Stromal cell of bone marrow (primary cell): ENCODE data around the gene PNMT.

Experiments used
- DNase-seq: peaks from one replicate; pipeline ENCODE4 v3.0.0-alpha.2; 2012; ENCODE audit warnings: low read depth

The PNMT gene

DNA sequence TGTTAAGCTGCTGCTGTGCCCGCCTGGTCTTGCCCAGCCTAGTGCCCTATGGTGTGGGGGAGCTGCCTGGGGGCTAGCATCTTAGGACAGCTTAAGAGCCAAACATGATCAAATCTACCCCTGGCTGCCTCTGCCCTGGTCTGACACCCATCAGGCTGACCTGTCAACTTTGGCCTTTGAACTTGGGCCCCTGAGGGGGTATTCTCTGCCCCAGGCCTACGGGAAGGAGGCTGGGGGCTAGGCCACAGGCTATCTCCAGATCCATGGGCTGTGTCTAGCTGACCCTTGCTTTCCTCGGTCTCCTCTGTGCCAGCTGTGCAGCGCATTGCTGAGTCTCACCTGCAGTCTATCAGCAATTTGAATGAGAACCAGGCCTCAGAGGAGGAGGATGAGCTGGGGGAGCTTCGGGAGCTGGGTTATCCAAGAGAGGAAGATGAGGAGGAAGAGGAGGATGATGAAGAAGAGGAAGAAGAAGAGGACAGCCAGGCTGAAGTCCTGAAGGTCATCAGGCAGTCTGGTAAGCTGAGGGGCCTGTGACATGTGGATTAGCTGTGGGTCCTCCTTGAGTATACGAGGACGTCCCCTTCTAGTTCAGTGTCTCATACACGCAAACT lies 34.6 kb upstream of the PNMT start:
- no peak for DNase-seq

- DNase-seq, result no peak
Measured at GRCh38 chr17:39634384-39634871, 33.8 kb upstream of the PNMT start.

GRCh38 chr17:39635614-39636176 lies 32.6 kb upstream of the PNMT start:
- DNase-seq, result no peak

DNA sequence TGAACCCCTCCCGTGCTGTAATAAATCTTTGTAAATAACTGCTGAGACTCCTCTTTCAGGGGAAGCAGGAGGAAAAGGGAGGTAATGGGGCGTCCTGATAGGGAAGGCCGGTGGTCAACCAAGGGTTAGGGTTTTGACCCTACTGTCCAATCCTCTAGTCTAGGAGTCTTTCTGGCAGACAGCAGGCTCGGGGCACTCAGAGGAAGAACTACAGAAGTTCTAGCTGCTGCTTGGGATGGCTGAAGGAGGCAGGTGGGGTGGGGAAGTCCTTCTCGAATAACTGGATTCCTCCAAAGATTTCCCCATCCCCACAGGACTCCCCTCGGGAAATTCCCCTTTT lies 31.7 kb upstream of the PNMT start:
- no peak for DNase-seq

DNA sequence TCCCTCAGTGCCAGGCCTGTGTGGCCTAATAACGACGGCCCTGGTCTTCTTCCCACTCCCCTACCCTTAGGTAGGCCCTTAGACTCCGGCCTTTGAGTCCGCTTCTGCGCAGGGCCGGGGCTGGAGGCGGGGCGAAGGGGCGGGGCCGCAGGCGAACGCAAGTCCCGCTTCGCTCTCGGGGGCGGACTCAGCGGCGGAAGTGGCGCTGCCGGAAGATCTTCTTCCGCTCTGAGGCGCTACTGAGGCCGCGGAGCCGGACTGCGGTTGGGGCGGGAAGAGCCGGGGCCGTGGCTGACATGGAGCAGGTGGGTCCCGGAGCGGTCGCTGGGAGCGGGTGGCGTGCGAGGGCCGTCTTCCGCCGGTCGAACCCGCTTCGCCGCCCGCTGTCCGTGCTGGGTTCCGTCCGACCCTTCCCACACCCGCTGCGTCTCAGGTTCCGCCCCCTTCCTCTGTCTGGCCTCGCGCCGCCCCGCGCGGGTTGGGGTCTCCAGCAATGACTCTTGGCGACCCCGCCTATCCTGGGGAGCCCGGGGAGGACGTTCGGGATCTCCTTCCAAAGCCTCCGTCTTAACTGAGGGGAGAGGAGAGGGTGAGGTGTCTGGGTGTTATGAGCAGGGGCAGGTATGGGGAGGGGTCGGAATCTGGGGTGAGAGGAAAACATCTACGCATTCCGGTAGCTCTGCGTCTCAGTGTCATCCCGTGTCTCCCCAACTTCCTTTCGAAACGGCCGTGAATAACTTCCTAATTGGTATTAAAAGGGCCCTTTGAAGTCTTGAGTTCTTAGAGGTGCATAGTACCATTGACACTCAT lies 31.1 kb upstream of the PNMT start, which contains the start of gene STARD3:
Gene STARD3 (plus strand): TSS at position 218 of the 810 bp plus-strand sequence. CDS start 16,388 bp downstream, outside the sequence.
- DNase-seq, result peak; percentile 75

- DNase-seq, result no peak
Measured at GRCh38 chr17:39638317-39638716, 29.9 kb upstream of the PNMT start.

- DNase-seq, result no peak
Measured at GRCh38 chr17:39639043-39639442, 29.2 kb upstream of the PNMT start.

DNA sequence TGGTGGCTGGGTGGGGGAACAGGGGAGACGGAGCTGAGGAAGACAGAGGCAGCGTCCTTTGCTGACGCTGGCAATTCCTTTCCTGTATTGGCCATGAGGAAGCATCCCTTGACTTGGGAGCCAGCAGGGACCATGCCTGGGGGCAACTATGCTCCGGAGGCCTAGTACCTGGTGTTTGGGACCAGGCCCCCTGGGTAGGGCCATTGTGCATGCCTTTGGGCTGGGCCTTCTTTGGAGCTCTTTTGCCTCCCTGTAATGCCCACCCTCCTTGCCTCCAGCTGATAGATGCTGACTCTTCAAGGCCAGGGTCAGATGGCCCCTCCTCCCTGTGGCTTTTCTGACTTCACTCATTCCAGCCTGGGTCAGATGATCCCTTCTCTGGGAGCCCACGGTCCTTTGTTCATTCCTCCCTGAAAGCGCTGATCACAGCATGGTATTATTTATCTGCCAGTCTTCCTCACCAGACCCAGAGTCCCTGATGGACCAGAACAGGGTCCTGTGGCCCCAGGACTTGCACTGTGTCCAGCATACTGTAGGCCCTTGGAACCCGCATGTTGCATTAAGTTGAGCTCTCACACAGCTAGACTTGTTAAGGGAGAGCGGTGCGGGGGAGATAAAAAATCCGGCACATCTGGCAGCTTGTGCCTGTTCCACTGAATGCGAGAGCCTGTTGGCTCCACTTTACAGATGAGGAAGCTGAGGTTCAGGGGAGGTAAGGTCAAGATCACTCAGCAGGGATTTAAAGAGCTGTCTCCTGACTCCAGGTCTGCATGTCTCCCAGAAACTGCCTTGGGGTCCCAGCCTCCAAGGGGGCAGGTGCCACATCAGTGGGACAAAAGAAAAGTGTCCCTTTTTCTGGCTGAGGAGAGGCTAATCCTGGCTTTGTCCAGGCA lies 28.4 kb upstream of the PNMT start:
- no peak for DNase-seq

GRCh38 chr17:39640591-39641031 lies 27.6 kb upstream of the PNMT start:
- DNase-seq, result no peak

- DNase-seq, result no peak
Measured at GRCh38 chr17:39641097-39641496, 27.2 kb upstream of the PNMT start.

DNA sequence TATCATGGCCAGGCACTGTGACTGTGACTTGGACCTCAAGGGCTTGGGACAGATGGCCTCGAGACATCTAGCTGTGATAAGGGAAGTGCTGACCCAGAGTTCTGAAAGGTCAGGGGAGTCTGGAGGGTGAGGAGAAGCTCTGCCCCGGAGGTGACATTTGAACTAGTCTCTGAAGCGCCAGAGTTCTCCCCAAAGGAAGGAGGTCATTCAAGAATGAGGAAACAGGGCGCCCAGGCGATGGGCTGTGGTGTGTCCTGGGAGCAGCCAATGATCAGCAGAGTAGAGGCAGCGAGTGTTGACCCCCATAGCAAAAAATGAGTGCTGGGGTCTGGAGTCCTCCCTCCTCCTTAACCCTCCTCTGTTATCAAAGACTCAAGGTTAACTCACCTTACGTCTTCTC lies 26.4 kb upstream of the PNMT start:
- no peak for DNase-seq

DNA sequence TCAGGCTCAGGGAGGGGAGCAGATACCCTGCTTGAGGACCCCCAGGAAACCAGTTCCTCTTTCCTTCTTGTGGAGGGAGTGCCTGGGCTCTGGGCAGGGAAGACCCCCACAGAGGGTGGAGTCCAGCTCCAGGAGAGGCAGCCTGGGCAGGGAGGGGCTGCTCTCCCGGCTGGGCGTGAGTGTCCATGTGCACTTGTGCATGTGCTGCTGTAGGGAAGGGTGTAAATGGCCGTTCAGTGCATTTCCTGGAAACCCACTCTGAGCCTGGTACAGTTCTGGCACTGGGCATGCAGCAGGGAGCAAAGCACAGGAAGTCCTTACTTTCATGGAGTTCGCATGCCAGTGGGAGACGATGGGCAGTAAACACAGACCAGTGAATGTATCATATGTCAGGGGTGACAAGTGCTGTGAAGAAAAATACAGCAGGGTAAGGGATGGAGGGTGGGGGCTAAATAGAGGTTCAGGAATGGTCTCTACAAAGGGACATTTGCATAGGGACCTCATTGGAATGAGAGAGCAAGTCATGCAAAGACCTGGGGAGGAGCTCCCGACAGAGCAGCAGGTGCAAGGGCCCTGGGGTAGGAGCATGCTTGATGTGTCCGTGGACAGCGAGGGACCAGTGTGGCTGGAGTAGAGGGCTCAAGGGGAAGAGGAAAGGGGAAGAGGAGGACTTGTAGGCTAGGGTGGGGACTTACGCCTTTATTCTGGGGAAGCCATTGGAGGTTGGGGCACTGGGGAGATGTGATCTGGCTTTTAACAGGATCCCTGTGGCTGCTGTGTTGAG lies 25.8 kb upstream of the PNMT start:
- no peak for DNase-seq

DNA sequence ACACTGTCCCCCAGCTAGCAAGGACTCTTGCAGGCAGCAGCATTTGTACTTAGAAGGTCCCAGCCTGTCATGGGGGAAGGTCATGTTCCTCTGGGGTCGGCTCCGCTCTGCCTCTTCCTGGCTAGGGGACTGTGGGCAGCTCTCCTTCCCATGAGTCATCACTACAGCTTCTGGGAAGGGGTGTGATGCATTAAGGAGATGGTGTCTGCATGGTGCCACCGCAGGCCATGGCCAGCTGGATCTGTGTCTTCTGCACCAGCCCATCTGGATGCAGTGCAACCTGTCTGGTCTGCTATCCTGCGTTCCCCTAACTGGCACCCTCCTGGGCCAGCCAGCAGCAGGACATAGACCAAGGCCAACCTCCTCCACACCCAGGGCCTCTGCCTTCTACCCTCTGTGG lies 25.0 kb upstream of the PNMT start:
- DNase-seq, result no peak

DNA sequence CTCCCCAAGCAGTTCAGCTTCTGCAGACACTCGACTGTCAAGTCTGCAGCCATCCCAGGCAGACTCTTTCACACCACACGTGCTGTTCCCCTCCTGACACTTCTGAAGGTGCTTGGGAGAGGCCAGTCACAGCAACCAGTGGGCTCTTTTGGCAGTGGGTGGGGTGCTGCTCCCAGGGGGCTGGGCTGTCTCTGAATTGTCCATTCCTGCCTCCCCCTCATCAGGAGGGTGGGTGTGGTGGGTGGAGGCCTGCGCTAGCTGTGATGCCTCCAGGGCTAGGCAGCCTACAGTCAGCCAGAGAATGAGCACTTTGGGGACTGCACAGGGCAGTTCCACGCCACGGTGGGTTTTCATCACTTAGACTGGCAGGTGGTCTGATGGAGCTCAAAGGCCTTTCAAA lies 21.0 kb upstream of the PNMT start:
- no peak for DNase-seq

GRCh38 chr17:39648616-39649366 lies 19.5 kb upstream of the PNMT start:
- DNase-seq, result no peak

DNA sequence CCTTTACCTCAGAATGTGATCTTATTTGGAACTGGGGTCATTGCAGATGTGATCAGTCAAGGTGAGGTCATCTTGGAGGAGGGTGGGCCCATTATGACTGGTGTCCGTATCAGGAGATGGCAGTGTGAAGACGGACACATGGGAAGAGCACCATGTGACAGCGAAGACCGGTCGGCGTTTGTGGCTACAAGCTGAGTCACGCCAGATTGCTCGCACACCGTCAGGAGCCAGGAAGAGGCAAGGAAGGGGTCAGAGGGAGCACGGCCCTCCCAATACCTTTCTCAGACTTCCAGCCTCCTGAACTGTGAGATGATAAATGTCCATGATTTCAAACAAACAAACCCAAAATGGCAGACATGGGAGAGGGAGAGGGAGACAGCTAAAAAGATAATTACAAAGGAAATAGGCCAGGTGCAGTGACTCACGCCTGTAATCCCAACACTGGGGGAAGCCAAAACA lies 18.1 kb upstream of the PNMT start:
- no peak for DNase-seq

GRCh38 chr17:39651923-39652586 lies 16.2 kb upstream of the PNMT start:
- DNase-seq, result no peak

DNA sequence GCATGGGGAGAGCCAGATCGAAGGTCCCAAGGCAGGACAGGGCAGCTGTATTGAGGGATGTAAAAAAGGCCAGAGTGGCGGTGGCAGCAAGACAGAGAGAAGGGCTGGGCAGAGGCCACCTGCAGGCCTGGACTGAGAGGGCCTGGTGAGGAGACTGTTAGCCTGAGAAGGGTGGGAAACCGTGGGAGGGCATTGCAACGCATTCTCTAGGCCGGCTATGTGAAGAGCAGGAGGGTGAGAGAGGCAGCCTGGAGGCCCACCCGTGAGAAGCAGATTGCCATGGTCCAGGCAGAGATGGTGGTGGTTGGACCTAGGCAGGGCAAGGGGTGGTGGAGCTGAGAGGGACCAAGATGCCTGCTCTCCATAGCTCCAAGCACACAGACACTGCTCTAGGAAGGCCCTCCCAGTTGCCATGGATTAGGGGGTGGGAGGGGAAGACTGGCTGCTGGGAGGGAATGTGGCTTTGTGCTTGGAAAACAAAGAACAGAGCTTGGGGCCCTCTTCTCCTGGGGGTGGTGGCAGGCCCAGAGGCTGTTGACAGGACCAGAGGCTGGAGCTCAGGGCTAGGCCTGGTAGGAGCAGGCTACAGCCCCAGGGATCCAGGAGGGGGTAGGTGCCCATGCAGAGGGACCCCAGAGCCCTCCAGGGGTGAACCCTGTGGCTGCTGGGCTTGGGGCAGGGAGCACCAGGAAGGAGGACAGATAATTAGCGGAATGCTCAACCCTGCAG lies 15.5 kb upstream of the PNMT start:
- DNase-seq, result no peak

DNA sequence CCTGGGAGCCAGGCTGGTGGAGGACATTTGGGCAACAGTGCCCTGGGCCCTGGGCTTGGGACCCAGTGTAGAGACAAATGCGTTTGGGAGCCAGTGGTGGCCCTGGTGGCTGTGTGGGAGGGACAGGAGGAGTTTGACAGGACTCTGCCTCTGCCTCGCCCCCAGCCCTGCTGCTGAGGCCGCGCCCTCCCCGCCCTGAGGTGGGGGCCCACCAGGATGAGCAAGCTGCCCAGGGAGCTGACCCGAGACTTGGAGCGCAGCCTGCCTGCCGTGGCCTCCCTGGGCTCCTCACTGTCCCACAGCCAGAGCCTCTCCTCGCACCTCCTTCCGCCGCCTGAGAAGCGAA lies 15.0 kb upstream of the PNMT start:
- DNase-seq, result no peak
